ACC112 (cell line): Measurements from ENCODE around the gene SFPQ.
A peak's percentile ranks its signal among the peaks of the same experiment; 100 is the strongest.

Experiments
- H2AFZ ChIP-seq: fragments of 200-600 bp; sonication (generic); one replicate; pipeline ENCODE4 v1.6.0; 2017; ENCODE audit warnings: antibody characterized with exemption, low read length; ENCODE audit not compliant: unreplicated experiment
- H3K27ac ChIP-seq: fragments of 200-600 bp; sonication (generic); 2 replicates; pipeline ENCODE4 v1.5.1; 2014; ENCODE audit warnings: low read depth, mild to moderate bottlenecking, antibody characterized with exemption, low read length, moderate library complexity
- H3K27me3 ChIP-seq: fragments of 200-600 bp; sonication (generic); 2 replicates; pipeline ENCODE4 v1.6.1; 2014; ENCODE audit warnings: mild to moderate bottlenecking, antibody characterized with exemption, low read length, moderate library complexity, mixed read lengths; ENCODE audit not compliant: insufficient read depth
- H3K36me3 ChIP-seq: fragments of 200-600 bp; sonication (generic); 2 replicates; pipeline ENCODE4 v1.6.1; 2016; ENCODE audit warnings: mild to moderate bottlenecking, antibody characterized with exemption, low read length, moderate library complexity, mixed read lengths; ENCODE audit not compliant: insufficient read depth
- H3K4me1 ChIP-seq: fragments of 200-600 bp; sonication (generic); one replicate; pipeline ENCODE4 v1.6.1; 2016; ENCODE audit warnings: low read length, mixed read lengths; ENCODE audit not compliant: insufficient read depth, unreplicated experiment, control insufficient read depth
- H3K4me3 ChIP-seq: fragments of 200-600 bp; sonication (generic); 2 replicates; pipeline ENCODE4 v1.5.1; 2014; ENCODE audit warnings: mild to moderate bottlenecking, low read depth, low read length
- H3K79me2 ChIP-seq: fragments of 200-600 bp; sonication (generic); one replicate; pipeline ENCODE4 v1.6.0; 2016; ENCODE audit warnings: low read length; ENCODE audit not compliant: control insufficient read depth, unreplicated experiment, insufficient read depth

The SFPQ gene

GRCh38 chr1:35186239-35186638 is 6.7 kb downstream of the SFPQ start:
- Histone ChIP-seq H3K4me1 (peaks cover 53% of the 10 kb centered on the region), H3K36me3 (peaks cover 97% of the 10 kb centered on the region), H3K79me2 (peaks cover 94% of the 10 kb centered on the region), H3K4me3 (peak overlapping the region; percentile 3; the same call in 1 of the 2 replicates), H3K27ac (no peak overlapping the region), H2AFZ (no peak overlapping the region), H3K27me3 (no peaks in the 10 kb centered on the region)

DNA sequence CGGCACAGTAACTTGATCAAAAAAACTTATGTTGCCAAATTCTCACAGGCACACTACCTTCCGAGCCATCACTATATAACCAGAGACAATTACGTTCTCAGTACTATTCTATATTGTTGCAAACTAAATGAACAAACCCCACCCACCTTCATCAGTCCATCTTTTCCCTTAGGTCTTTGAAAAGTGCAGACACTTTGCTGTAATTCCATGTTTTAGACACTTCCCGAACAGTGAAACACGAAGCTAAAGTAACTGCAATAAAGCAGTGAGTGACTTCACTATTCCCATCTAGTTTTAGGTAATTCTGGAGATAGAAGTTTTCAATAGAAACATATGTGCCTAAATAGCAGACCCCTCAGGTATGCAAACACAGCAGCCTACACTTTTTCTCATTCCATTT is 7.7 kb downstream of the SFPQ start:
- H2AFZ ChIP-seq: no peak overlapping the region
- H3K27ac ChIP-seq: no peak overlapping the region
- no peak overlapping the region for H3K4me3 ChIP-seq
- no peaks in the 10 kb centered on the region for H3K27me3 ChIP-seq
- H3K4me1 ChIP-seq: peaks cover 55% of the 10 kb centered on the region
- H3K79me2 ChIP-seq: peaks cover 93% of the 10 kb centered on the region
- H3K36me3 ChIP-seq: peaks cover 94% of the 10 kb centered on the region

- H2AFZ ChIP-seq: no peak overlapping the region
- no peak overlapping the region for H3K27ac ChIP-seq
- peaks cover 49% of the 10 kb centered on the region for H3K4me1 ChIP-seq
- H3K27me3 ChIP-seq: no peaks in the 10 kb centered on the region
- no peak overlapping the region for H3K4me3 ChIP-seq
- peaks cover 92% of the 10 kb centered on the region for H3K79me2 ChIP-seq
- peaks cover 94% of the 10 kb centered on the region for H3K36me3 ChIP-seq
These were observed 8.3 kb downstream of the SFPQ start for GRCh38 chr1:35184495-35185199.

GRCh38 chr1:35181790-35182455 is 11.0 kb downstream of the SFPQ start:
- Histone ChIP-seq H3K4me3 (no peak overlapping the region), H3K4me1 (peaks cover 31% of the 10 kb centered on the region), H3K79me2 (peaks cover 72% of the 10 kb centered on the region)

GRCh38 chr1:35180776-35181374 is 12.1 kb downstream of the SFPQ start:
- H2AFZ ChIP-seq: no peak overlapping the region
- H3K4me3 ChIP-seq: no peak overlapping the region
- no peak overlapping the region for H3K27ac ChIP-seq
- peaks cover 87% of the 10 kb centered on the region for H3K36me3 ChIP-seq
- peaks cover 22% of the 10 kb centered on the region for H3K4me1 ChIP-seq
- H3K79me2 ChIP-seq: peaks cover 61% of the 10 kb centered on the region
- no peaks in the 10 kb centered on the region for H3K27me3 ChIP-seq

More at GRCh38 chr1:35181790-35182455, 11.0 kb downstream of the SFPQ start:
- Histone ChIP-seq H3K27me3 (no peaks in the 10 kb centered on the region), H2AFZ (no peak overlapping the region), H3K27ac (0 out of 2 replicates have a peak overlapping the region, but pooled peaks have one; percentile 1), H3K36me3 (peaks cover 91% of the 10 kb centered on the region)

GRCh38 chr1:35179908-35180307 is 13.0 kb downstream of the SFPQ start:
- Histone ChIP-seq H3K36me3 (peaks cover 82% of the 10 kb centered on the region), H3K79me2 (peaks cover 51% of the 10 kb centered on the region), H2AFZ (no peak overlapping the region), H3K4me3 (no peak overlapping the region), H3K4me1 (peaks cover 13% of the 10 kb centered on the region), H3K27ac (no peak overlapping the region), H3K27me3 (no peaks in the 10 kb centered on the region)

DNA sequence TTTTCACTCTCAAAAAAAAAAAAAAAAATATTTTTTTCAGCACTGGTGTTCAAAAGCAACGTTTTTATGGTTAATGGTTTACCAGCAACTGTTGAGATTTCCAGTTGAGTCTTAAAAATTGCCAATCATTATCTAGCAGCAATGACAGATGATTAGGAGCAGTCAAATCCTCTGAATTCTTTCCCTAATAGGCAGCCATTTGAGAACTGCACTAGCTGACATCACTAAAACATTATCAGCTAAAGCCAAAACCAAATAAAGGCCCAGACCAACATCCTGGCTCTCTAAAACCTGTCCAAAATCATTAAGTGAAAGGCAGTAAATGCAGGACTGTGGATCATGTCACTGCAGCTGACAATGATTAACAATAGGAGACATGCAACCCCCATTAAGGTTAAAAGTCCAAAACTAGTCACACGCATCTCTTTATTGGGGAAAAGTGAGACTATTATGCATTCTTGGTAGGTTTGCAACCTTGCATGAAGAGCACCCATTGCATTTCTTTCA is 14.0 kb downstream of the SFPQ start:
- peaks cover 43% of the 10 kb centered on the region for H3K79me2 ChIP-seq
- no peak overlapping the region for H3K27ac ChIP-seq
- H3K36me3 ChIP-seq: peaks cover 72% of the 10 kb centered on the region
- H3K4me1 ChIP-seq: peaks cover 13% of the 10 kb centered on the region
- H3K4me3 ChIP-seq: no peak overlapping the region
- no peak overlapping the region for H2AFZ ChIP-seq
- no peaks in the 10 kb centered on the region for H3K27me3 ChIP-seq

- Histone ChIP-seq H3K36me3 (peaks cover 66% of the 10 kb centered on the region), H3K79me2 (peaks cover 37% of the 10 kb centered on the region), H3K4me1 (peaks cover 11% of the 10 kb centered on the region), H3K4me3 (no peak overlapping the region), H3K27me3 (no peaks in the 10 kb centered on the region), H3K27ac (no peak overlapping the region), H2AFZ (no peak overlapping the region)
These were observed 14.7 kb downstream of the SFPQ start for GRCh38 chr1:35178295-35178695.

DNA sequence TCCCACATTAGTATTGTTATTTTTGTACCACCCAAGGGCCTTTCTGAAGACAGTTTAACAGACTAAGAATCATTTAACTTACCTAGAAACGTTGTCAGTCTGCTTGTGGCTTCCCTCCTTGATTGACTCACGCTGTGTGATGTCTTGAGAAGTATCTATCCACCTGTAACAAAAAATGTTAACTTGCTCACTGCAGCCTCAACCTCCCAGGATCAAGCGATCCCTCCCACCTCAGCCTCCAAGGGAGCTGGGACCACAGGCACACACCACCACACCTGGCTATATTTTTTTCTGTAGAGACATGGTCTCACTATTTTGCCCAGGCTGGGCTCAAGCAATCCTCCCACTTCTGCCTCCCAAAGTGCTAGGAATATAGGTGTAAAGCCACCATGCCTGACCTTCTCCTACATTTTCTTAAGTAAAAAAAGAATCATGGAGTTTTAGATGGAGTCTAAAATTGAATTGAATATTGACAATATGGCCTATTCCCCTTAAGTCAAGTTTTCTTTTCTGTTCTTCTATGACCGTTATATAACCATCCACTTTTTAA is 15.6 kb downstream of the SFPQ start:
- Histone ChIP-seq H3K27ac (no peak overlapping the region), H3K27me3 (no peaks in the 10 kb centered on the region), H2AFZ (no peak overlapping the region), H3K36me3 (peaks cover 58% of the 10 kb centered on the region), H3K4me3 (no peak overlapping the region), H3K79me2 (peaks cover 31% of the 10 kb centered on the region), H3K4me1 (peaks cover 4% of the 10 kb centered on the region)

DNA sequence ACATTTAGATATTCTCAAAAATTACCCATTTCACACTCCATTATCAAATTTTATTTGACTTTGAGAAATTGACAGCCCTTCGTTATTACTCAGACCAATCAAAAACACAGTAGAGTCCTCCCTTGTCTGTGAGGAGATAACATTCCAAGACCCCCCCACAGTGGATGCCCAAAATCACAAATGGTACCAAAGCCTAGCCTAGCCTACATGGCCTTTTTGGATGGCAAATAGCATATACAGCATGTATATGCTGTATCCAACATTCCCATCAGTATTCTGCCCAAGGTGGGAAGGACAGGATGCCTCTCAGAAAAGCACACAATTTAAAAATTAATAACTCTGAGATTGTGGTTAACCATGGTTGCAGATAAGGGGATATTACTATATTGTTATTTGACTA is 17.3 kb downstream of the SFPQ start:
- Histone ChIP-seq H3K4me3 (no peak overlapping the region), H3K79me2 (peaks cover 14% of the 10 kb centered on the region), H3K27ac (no peak overlapping the region), H3K36me3 (peaks cover 42% of the 10 kb centered on the region), H3K27me3 (no peaks in the 10 kb centered on the region), H3K4me1 (no peaks in the 10 kb centered on the region), H2AFZ (no peak overlapping the region)
